Measurements from ENCODE around the gene ITGB7.

DNA sequence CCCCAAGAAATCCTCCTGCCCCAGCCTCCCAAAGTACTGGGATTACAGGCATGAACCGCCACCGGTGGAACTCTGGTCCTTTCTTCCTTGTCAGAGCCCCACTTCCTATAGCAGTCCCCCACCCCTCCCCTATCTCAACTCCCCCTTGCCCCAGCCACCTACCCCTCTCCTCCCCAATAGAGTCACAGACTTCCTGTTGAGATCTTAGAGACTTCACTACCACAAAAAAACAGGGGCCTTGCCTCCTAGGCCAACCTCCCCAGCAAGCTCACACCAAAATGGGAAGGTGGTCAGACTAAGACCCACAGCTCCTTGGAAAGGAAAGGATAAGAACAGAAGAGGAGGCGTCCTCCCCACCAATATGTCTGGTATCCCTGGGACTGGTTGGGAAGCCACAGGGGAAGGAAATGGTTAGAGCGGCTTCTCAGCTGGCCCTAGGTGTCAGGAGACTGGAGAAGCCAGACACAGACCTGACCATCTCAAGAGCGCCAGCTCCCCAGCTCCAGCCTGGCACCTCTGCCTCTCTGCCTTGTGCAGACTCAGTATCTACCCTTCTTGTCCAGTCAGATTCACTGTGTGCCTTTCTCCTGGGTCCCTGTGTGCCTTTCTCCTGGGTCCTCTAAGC is 8.5 kb downstream of the ITGB7 start:
- TF ChIP-seq POLR2AphosphoS5 (IDR thresholded peaks at IDR 0.05; ENCODE audit: low read depth, low read length) (no peak), SIN3A (IDR thresholded peaks at IDR 0.05; ENCODE audit: borderline replicate concordance, insufficient read depth, low read length) (no peak), TAF1 (IDR thresholded peaks at IDR 0.05; ENCODE audit: borderline replicate concordance, insufficient read depth, low read length) (no peak), FOXP2 (optimal IDR thresholded peaks at IDR 0.05; ENCODE audit: borderline replicate concordance, extremely low read depth, extremely low read length, insufficient read depth) (no peak)
- TF ChIP-seq, protein P1, sequence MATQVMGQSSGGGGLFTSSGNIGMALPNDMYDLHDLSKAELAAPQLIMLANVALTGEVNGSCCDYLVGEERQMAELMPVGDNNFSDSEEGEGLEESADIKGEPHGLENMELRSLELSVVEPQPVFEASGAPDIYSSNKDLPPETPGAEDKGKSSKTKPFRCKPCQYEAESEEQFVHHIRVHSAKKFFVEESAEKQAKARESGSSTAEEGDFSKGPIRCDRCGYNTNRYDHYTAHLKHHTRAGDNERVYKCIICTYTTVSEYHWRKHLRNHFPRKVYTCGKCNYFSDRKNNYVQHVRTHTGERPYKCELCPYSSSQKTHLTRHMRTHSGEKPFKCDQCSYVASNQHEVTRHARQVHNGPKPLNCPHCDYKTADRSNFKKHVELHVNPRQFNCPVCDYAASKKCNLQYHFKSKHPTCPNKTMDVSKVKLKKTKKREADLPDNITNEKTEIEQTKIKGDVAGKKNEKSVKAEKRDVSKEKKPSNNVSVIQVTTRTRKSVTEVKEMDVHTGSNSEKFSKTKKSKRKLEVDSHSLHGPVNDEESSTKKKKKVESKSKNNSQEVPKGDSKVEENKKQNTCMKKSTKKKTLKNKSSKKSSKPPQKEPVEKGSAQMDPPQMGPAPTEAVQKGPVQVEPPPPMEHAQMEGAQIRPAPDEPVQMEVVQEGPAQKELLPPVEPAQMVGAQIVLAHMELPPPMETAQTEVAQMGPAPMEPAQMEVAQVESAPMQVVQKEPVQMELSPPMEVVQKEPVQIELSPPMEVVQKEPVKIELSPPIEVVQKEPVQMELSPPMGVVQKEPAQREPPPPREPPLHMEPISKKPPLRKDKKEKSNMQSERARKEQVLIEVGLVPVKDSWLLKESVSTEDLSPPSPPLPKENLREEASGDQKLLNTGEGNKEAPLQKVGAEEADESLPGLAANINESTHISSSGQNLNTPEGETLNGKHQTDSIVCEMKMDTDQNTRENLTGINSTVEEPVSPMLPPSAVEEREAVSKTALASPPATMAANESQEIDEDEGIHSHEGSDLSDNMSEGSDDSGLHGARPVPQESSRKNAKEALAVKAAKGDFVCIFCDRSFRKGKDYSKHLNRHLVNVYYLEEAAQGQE (IDR thresholded peaks at IDR 0.05; ENCODE audit: insufficient read depth in 1 of 2, low read depth in 2 of 2, low read length in 2 of 2), result no peak

All from PFSK-1 (cell line).